HG02852 (cell line): ENCODE measurements around the gene ARSJ.

Source experiments
- ATAC-seq: cut with Tn5 transposase; IDR thresholded peaks from one replicate; pipeline ENCODE4 v1.9.1; 2021; ENCODE audit warnings: mild to moderate bottlenecking, moderate library complexity; ENCODE audit not compliant: unreplicated experiment

ARSJ gene

DNA sequence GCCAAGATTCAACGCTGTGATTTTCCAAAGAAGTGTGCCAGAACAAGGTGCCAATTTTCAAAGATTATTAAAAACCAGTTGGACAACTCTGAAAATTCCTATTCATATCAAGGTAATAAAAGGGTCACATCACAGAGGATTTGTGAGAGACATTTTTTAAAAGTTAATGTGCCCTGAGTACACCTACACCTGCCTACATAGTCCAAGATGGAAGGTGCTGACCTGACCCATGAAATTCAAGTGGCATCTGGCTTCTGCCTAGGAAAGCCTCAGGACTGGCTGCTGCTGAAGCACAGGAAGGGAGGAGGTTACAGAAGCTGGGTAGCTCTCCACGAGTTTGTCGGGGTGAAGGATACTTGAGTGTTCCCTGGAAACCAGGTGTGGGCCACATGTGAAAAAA, 11.4 kb upstream of the ARSJ start:
- ATAC-seq, result no peak

DNA sequence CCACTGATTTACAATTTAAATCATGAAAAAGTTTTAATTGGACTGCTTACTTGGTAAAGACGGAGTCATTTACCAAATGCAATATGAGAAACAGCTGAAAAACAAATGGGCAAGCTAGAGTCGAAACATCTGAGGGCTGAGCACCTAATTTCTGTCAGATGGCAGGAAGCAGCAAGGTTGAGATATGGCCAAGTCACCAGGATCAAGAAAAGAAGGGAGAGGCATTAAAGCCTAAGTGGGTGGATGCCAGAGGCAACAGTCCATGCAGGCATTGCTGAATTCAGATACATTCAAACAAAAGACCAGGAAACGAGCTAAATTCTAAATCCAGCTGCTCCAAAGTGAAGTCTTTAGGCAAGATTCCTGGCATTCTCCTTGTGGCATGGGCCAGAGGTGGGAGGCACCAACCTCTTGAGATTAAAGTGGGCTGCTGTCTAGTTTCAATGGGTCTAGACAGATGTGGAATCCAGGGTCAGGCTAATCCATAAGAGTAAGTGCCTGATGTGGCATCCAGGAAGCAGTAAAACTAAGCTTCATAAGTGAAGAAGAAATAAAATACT, 8.0 kb upstream of the ARSJ start:
- no peak for ATAC-seq

GRCh38 chr4:113982181-113982580, 2.7 kb upstream of the ARSJ start:
- ATAC-seq, result no peak

GRCh38 chr4:113981591-113981990, 2.1 kb upstream of the ARSJ start:
- ATAC-seq, result no peak

DNA sequence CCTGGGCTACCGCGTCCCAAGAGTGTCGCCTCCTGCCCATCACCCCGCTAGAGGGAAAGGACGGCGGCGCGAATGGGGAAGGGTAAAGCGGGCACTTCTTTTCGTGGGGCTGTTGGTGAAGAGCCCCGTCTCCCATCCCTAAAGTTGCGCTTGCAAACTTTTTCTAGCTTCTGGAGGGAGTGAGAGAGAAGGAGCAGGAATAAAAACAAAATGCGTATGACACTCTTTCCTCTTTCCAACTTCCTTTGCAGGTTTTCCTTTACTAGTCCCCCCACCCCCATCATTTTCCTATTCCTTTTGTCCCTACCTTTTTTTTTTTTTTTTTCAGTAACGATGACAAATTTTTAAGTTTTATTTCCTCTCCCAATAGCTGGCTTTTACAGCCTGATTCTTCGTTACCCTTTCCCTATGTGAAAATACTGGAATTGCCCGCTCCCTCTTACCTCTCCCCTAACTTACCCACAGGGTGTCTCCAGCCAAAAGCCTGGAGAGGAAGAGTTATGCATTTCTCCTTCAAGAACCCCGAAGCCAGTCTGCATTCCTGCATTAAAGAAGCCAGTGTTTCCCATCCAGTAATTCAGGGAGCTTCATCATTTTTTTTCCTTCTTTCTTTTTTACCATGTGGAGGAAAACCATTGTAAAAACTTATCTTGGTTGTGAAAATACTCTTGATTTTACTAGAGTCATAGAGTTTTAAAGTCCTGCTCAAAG, 613 bp upstream of the ARSJ start:
- no peak for ATAC-seq

GRCh38 chr4:113978561-113979147, 793 bp downstream of the ARSJ start:
- no peak for ATAC-seq

GRCh38 chr4:113978105-113978504, 1.3 kb downstream of the ARSJ start:
- no peak for ATAC-seq

GRCh38 chr4:113977526-113977855, 2.0 kb downstream of the ARSJ start:
- ATAC-seq, result no peak

DNA sequence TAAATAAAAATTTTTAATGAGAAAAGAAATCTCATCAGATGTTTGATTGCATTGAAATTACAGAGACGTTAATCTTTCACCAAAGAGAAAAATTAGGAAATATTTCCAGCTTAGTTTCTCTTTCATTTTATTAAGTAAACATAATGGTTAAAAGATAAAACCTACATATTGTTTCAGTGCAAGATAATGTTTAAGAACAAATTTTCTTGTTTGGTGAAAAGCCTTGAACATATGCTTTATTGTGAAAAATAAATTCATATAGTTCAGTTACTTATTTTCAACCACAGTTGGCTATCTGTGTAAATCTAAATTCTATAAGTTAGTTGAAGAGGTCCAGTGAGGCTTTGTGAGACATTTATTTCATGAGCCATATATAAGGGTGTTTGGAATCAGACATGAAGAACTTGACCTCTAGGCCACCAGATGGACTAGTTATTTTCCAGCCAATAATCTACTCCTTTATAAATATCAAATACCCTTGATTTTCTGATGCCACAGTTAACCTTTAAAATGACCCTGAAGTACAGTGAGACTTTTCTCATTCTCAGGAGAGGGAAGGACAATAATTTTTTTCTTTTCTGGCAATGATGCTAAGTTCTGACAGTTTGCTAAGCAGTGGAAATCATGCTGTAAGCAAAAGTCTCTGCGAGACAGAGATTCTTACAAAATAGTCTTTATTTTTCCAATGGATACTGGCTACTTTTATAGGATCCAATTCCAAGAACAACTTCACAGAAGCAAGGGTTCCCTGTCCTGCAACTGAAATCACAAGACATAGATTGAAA, 2.5 kb downstream of the ARSJ start:
- ATAC-seq, result no peak

GRCh38 chr4:113975578-113975977, 3.9 kb downstream of the ARSJ start:
- no peak for ATAC-seq

- no peak for ATAC-seq
Measured at GRCh38 chr4:113974467-113974866, 5.0 kb downstream of the ARSJ start.

DNA sequence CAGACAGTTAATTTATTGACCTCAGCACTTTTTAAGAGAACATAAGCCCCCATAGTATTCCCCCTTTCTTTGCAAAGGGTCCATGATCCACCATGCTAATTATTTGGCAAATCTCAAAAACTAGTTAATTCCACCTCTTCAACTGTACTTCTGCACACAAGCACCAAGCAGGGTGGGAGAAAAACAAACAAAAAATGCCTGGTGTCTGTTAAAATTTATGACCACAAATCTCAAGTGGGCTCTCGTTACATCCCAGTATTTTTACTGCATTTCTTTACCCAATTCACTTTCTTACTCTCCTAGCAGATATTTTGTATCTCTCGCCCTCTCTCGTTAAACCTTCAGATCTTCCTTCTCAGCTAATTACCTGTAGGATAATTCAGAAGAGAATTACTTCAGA, 6.1 kb downstream of the ARSJ start:
- no peak for ATAC-seq

- no peak for ATAC-seq
Measured at GRCh38 chr4:113972781-113973180, 6.7 kb downstream of the ARSJ start.

DNA sequence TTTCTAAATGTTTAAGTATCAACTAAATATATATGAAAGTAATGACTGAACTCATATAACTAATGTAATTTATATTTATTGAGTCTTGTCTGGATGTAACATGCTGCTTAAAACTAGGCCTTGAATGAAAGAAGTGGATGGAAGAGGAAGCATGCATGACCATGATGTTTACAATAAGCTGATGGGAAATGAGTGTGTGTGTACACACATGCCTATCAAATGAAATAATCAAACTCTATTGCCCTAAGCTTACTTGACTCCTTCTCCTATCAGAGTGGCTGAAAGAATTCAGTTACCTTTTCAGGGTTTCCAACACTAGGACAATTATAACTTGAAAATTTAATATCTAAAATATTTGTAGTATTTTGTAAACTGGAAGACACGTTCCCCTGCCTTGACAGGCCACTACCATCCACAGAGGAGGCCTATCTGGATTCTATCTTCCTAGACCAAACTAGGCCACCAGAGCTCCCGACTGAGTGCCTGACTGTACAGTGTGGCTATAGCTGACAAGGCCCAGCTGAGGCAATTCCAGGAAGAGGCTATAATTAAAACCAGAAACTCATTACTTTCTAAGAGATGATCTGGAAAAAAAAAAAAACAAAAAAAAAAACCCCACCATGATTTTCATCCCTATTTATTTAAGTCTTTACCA, 7.6 kb downstream of the ARSJ start:
- ATAC-seq, result no peak

- no peak for ATAC-seq
Measured at GRCh38 chr4:113969709-113970334, 9.6 kb downstream of the ARSJ start.

GRCh38 chr4:113968473-113968872, 11.0 kb downstream of the ARSJ start:
- no peak for ATAC-seq

GRCh38 chr4:113967687-113968086, 11.8 kb downstream of the ARSJ start:
- no peak for ATAC-seq

GRCh38 chr4:113962719-113963265, 16.7 kb downstream of the ARSJ start:
- no peak for ATAC-seq

- ATAC-seq, result no peak
Measured at GRCh38 chr4:113962016-113962347, 17.5 kb downstream of the ARSJ start.

GRCh38 chr4:113960684-113961321, 18.6 kb downstream of the ARSJ start:
- no peak for ATAC-seq
